Sigmoid colon (tissue), 4 donors: ENCODE measurements around the gene C6orf52.

Source experiments
- EP300 ChIP-seq, 4 donors: sonication (generic); formaldehyde crosslinking; IDR thresholded peaks; one replicate each; pipeline ENCODE4 v1.6.1; 2017; ENCODE audit warnings: antibody characterized with exemption in 4 of 4
- POLR2A ChIP-seq, 2 donors: fragments of 450-650 bp; IDR thresholded peaks; one replicate each; pipeline ENCODE4 v1.6.1; 2016; ENCODE audit warnings: antibody characterized with exemption in 2 of 2, mild to moderate bottlenecking in 2 of 2, moderate library complexity in 2 of 2
- POLR2AphosphoS5 ChIP-seq, 4 donors: sonication (generic); formaldehyde crosslinking; IDR thresholded peaks; one replicate each; pipeline ENCODE4 v1.6.1; 2017; ENCODE audit warnings: antibody characterized with exemption in 4 of 4
- TF ChIP-seq, protein P1 (sequence below), 4 experiments: fragments of 450-650 bp in 3 of 4; fragments of 200-600 bp in 1 of 4; IDR thresholded peaks; one replicate each; pipeline ENCODE4 v1.5.1; 2016 to 2019; ENCODE audit warnings: antibody characterized with exemption in 4 of 4, mild to moderate bottlenecking in 3 of 4, moderate library complexity in 2 of 4

DNA sequence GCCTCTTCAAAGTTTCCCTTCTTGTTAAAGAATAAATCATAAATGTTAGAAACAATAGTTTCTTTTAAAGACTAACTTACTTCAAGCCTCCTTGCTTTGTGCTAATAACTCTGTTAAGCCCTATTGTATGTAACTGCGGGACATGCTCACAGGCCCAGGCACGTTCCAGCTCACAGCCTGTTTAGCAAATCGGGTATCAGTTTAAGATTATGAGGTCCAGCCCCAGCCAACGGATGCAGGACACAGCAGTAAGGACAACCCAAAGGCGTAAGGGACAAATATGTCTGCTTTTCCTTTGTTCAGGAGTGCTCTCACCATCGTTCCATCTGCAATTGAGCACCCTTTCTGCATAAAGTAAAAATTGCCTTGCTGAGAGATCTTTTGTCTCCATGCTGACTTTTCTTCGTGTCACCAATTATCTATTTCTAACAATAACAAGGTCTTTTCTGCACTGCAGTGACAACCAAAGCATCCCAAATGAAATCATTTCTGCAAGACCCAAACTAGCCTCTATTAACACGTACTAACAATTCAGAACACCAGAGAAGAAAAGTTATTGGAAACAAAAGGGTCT is 1.4 kb downstream of the C6orf52 start:
- TF ChIP-seq, protein P1, sequence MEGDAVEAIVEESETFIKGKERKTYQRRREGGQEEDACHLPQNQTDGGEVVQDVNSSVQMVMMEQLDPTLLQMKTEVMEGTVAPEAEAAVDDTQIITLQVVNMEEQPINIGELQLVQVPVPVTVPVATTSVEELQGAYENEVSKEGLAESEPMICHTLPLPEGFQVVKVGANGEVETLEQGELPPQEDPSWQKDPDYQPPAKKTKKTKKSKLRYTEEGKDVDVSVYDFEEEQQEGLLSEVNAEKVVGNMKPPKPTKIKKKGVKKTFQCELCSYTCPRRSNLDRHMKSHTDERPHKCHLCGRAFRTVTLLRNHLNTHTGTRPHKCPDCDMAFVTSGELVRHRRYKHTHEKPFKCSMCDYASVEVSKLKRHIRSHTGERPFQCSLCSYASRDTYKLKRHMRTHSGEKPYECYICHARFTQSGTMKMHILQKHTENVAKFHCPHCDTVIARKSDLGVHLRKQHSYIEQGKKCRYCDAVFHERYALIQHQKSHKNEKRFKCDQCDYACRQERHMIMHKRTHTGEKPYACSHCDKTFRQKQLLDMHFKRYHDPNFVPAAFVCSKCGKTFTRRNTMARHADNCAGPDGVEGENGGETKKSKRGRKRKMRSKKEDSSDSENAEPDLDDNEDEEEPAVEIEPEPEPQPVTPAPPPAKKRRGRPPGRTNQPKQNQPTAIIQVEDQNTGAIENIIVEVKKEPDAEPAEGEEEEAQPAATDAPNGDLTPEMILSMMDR (IDR thresholded peaks at IDR 0.05) = no peak
- TF ChIP-seq EP300 (IDR thresholded peaks at IDR 0.05) (no peak), POLR2A (IDR thresholded peaks at IDR 0.05) (no peak), POLR2AphosphoS5 (IDR thresholded peaks at IDR 0.05) (no peak)
